K562 (cell line): ENCODE results near the gene VPS13D. TPM values are rescaled to one million over a fixed set of nuclear protein-coding genes. Genes with fewer than 3 reads are reported as not detected.

Experiments used
- CBFA2T3 ChIP-seq: fragments of 450-650 bp; IDR thresholded peaks from 2 replicates; pipeline ENCODE4 v1.6.1; 2017
- CEBPG ChIP-seq, 3 experiments: fragments of 200-800 bp in 1 of 3; sonication (Bioruptor generic) in 1 of 3; sonication (generic) in 1 of 3; formaldehyde crosslinking in 1 of 3; IDR thresholded peaks in 2 of 3; conservative IDR thresholded peaks in 1 of 3; 2 replicates each; pipeline versions ENCODE4 v1.6.1 to v1.8.0; 2016 to 2022; ENCODE audit warnings: missing compliant biosample characterization in 2 of 3, missing genetic modification characterization in 2 of 3, mild to moderate bottlenecking in 1 of 3, missing genetic modification reagents in 1 of 3
- EHMT2 ChIP-seq: fragments of 450-650 bp; IDR thresholded peaks from 2 replicates; pipeline ENCODE4 v1.6.1; 2018; ENCODE audit warnings: antibody characterized with exemption
- FOXM1 ChIP-seq, 2 experiments: fragments of 450-650 bp in 1 of 2; sonication (generic) in 1 of 2; formaldehyde crosslinking in 1 of 2; IDR thresholded peaks; 2 replicates each; pipeline versions ENCODE4 v1.6.1 to v1.9.0; 2017 to 2022; ENCODE audit warnings: low read depth in 2 of 2, mild to moderate bottlenecking in 2 of 2, missing genetic modification reagents in 1 of 2, moderate library complexity in 1 of 2
- GABPB2 ChIP-seq: fragments of 250-450 bp; sonication (Bioruptor Pico); conservative IDR thresholded peaks from 2 replicates; pipeline ENCODE4 v1.5.1; 2021; ENCODE audit warnings: mild to moderate bottlenecking
- HNRNPK ChIP-seq: fragments of 200-400 bp; formaldehyde crosslinking; IDR thresholded peaks from one replicate; pipeline ENCODE4 v1.6.1; 2018; ENCODE audit warnings: mild to moderate bottlenecking, low read depth, low read length; ENCODE audit not compliant: poor library complexity, severe bottlenecking
- MED1 ChIP-seq: sonication (generic); formaldehyde crosslinking; IDR thresholded peaks from 2 replicates; pipeline ENCODE4 v1.8.1; 2023; ENCODE audit warnings: missing genetic modification reagents, borderline replicate concordance
- NFE2 ChIP-seq: IDR thresholded peaks from 2 replicates; pipeline ENCODE4 v1.6.1; 2014; ENCODE audit warnings: antibody characterized with exemption, low read depth
- POLR2G ChIP-seq: fragments of 200-400 bp; formaldehyde crosslinking; IDR thresholded peaks from 2 replicates; pipeline ENCODE4 v1.6.1; 2017; ENCODE audit warnings: low read depth, mild to moderate bottlenecking, antibody characterized with exemption, low read length, moderate library complexity
- POU5F1 ChIP-seq: fragments of 150-350 bp; IDR thresholded peaks from 2 replicates; pipeline ENCODE4 v1.6.1; 2014; ENCODE audit warnings: borderline replicate concordance, low read length, low read depth, mild to moderate bottlenecking; ENCODE audit not compliant: partially characterized antibody
- SIN3A ChIP-seq, 2 experiments: fragments of 150-350 bp in 1 of 2; IDR thresholded peaks; 2 replicates each; pipeline ENCODE4 v1.6.1; 2011 to 2016; ENCODE audit warnings: borderline replicate concordance in 2 of 2, low read depth in 2 of 2, low read length in 2 of 2, mild to moderate bottlenecking in 2 of 2, moderate library complexity in 2 of 2; ENCODE audit not compliant: control insufficient read depth in 1 of 2
- TAL1 ChIP-seq: fragments of 450-650 bp; IDR thresholded peaks from 2 replicates; pipeline ENCODE4 v1.6.1; 2016; ENCODE audit warnings: mild to moderate bottlenecking
- ZNF431 ChIP-seq: sonication (generic); formaldehyde crosslinking; IDR thresholded peaks from 2 replicates; pipeline ENCODE4 v1.8.0; 2022; ENCODE audit warnings: mild to moderate bottlenecking, missing genetic modification reagents
- polyA plus RNA-seq, 8 experiments: library from polyadenylated mRNA; depleted of rRNA in 4 of 8; stranded (reverse) in 5 of 8; unstranded in 3 of 8; fragments of >200 nt; fragmentation: Nextera tagmentation in 2 of 8; fragmentation: Illumina TruSeq in 1 of 8; extraction: Ambion mirVana in 2 of 8; extraction: Trizol in 1 of 8; gene quantifications; 2 replicates each; pipeline versions ENCODE4 v1.2.1 to v1.2.3, GENCODE V29; 2011 to 2014; ENCODE audit warnings: inconsistent platforms in 1 of 8, missing spikeins in 1 of 8
- total RNA-seq, 7 experiments: library from RNA; depleted of rRNA in 6 of 7; stranded (reverse); fragments of >200 nt in 6 of 7; fragmentation: Illumina TruSeq in 2 of 7; extraction: Trizol in 2 of 7; gene quantifications; 2 replicates each; pipeline versions ENCODE4 v1.2.1 to v1.2.3, GENCODE V29; 2011 to 2021; ENCODE audit warnings: low replicate concordance in 1 of 7
- TF ChIP-seq, protein P1 (sequence below): fragments of 450-650 bp; IDR thresholded peaks from 2 replicates; pipeline ENCODE4 v1.6.1; 2016; ENCODE audit warnings: low read depth, mild to moderate bottlenecking, moderate library complexity
- TF ChIP-seq, protein P2 (sequence below): fragments of 150-350 bp; conservative IDR thresholded peaks from 2 replicates; pipeline ENCODE4 v1.6.1; 2014; ENCODE audit warnings: low read length
- TF ChIP-seq, protein P3 (sequence below): fragments of 250-450 bp; sonication (Bioruptor Pico); IDR thresholded peaks from 2 replicates; pipeline ENCODE4 v1.8.0; 2021; ENCODE audit warnings: borderline replicate concordance, mild to moderate bottlenecking, moderate library complexity; ENCODE audit not compliant: poor library complexity, severe bottlenecking
- TF ChIP-seq, protein P4 (sequence below): sonication (generic); formaldehyde crosslinking; IDR thresholded peaks from 2 replicates; pipeline ENCODE4 v1.8.1; 2023; ENCODE audit warnings: mild to moderate bottlenecking, missing genetic modification reagents

Gene VPS13D
- total and polyA plus RNA-seq, 9 of the 15 experiments (the other 6 are each of a cell fraction or from before 2014, with no cell fraction given) = 6.1 to 51.5 (median 38.5) TPM

DNA sequence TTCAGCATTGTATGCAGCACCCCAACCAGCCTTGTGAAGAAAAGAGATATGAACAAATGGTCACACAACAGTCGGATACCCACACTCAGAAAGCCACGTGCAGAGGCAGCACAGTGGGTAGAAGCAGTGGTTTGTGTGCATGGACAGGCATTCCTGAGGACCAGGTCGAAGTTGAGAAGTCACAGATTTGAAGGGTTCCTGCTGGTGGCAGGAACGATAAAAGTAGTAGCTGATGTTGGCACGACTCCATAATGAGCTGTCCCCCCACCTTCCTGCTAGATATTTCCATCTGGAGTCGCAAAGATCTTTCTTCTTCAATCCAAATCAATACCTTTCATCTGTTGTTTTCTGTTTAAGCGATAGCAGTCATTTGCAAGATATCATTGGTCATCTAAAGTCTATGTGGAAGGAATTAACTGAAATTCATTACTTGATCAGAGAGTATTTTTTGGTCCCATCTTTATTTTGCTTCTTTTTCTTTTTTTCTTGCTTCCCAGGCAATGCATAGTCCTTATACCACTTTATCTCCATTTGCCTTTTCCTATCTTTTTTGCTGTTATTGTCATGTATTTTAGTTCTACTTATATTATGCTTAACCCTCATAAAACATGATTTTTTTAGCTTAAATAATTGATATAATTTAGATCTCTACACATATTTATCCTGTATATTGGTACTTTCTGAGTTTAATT lies 211.7 kb downstream of the VPS13D start (continued):
- TF ChIP-seq POU5F1 (no peak), ZNF431 (CRISPR knock-in tag) (no peak), CBFA2T3 (peak; percentile 91), GABPB2 (CRISPR knock-in tag) (no peak), MED1 (CRISPR knock-in tag) (no peak), EHMT2 (no peak), SIN3A (IDR thresholded peaks at IDR 0.05; ENCODE audit: borderline replicate concordance in 2 of 2, control insufficient read depth in 1 of 2, low read depth in 2 of 2, low read length in 2 of 2) (no peak), HNRNPK (no peak), NFE2 (no peak), FOXM1 (IDR thresholded peaks at IDR 0.05; ENCODE audit: low read depth) (peak; percentile 37; the same call in 1 of the 2 replicates), FOXM1 (CRISPR knock-in tag; IDR thresholded peaks at IDR 0.05; ENCODE audit: low read depth) (no peak), TAL1 (peak; percentile 71), CEBPG (CRISPR knock-in tag; IDR thresholded peaks at IDR 0.05) (no peak), CEBPG (tag; conservative IDR thresholded peaks at IDR 0.05 in 1 of 2, IDR thresholded peaks at IDR 0.05 in 1 of 2) (no peak), POLR2G (no peak)
- TF ChIP-seq, protein P1, sequence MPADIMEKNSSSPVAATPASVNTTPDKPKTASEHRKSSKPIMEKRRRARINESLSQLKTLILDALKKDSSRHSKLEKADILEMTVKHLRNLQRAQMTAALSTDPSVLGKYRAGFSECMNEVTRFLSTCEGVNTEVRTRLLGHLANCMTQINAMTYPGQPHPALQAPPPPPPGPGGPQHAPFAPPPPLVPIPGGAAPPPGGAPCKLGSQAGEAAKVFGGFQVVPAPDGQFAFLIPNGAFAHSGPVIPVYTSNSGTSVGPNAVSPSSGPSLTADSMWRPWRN = no peak
- TF ChIP-seq, protein P2, sequence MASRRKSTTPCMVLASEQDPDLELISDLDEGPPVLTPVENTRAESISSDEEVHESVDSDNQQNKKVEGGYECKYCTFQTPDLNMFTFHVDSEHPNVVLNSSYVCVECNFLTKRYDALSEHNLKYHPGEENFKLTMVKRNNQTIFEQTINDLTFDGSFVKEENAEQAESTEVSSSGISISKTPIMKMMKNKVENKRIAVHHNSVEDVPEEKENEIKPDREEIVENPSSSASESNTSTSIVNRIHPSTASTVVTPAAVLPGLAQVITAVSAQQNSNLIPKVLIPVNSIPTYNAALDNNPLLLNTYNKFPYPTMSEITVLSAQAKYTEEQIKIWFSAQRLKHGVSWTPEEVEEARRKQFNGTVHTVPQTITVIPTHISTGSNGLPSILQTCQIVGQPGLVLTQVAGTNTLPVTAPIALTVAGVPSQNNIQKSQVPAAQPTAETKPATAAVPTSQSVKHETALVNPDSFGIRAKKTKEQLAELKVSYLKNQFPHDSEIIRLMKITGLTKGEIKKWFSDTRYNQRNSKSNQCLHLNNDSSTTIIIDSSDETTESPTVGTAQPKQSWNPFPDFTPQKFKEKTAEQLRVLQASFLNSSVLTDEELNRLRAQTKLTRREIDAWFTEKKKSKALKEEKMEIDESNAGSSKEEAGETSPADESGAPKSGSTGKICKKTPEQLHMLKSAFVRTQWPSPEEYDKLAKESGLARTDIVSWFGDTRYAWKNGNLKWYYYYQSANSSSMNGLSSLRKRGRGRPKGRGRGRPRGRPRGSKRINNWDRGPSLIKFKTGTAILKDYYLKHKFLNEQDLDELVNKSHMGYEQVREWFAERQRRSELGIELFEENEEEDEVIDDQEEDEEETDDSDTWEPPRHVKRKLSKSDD = no peak
- TF ChIP-seq, protein P3, sequence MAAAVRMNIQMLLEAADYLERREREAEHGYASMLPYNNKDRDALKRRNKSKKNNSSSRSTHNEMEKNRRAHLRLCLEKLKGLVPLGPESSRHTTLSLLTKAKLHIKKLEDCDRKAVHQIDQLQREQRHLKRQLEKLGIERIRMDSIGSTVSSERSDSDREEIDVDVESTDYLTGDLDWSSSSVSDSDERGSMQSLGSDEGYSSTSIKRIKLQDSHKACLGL (CRISPR knock-in tag) = no peak
- TF ChIP-seq, protein P4, sequence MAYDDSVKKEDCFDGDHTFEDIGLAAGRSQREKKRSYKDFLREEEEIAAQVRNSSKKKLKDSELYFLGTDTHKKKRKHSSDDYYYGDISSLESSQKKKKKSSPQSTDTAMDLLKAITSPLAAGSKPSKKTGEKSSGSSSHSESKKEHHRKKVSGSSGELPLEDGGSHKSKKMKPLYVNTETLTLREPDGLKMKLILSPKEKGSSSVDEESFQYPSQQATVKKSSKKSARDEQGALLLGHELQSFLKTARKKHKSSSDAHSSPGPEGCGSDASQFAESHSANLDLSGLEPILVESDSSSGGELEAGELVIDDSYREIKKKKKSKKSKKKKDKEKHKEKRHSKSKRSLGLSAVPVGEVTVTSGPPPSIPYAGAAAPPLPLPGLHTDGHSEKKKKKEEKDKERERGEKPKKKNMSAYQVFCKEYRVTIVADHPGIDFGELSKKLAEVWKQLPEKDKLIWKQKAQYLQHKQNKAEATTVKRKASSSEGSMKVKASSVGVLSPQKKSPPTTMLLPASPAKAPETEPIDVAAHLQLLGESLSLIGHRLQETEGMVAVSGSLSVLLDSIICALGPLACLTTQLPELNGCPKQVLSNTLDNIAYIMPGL (CRISPR knock-in tag) = no peak
